Activated B cell treated with CpG ODN at 0.5 μM for 24 hours (primary cell): ENCODE data around the gene IRAK1. TPM values are rescaled to one million over a fixed set of nuclear protein-coding genes. Genes with fewer than 3 reads are reported as not detected.
A peak's percentile ranks its signal among the peaks of the same experiment; 100 is the strongest.

Source experiments
- ATAC-seq: fragments of 200-7000 bp; cut with Tn5 transposase; one replicate; pipeline ENCODE4 v1.10.0; 2021; ENCODE audit warnings: low read depth, mild to moderate bottlenecking, moderate library complexity
- CTCF ChIA-PET: fragments of 350-600 bp; sonication (Branson Sonifier 250); formaldehyde crosslinking; loops from one replicate; lab custom pipeline; 2021; ENCODE audit warnings: antibody characterized with exemption; lab: Charles Lee
- POLR2A ChIA-PET: fragments of 350-600 bp; sonication (Branson Sonifier 250); formaldehyde crosslinking; loops from one replicate; lab custom pipeline; 2021; ENCODE audit warnings: antibody characterized with exemption; lab: Charles Lee
- DNase-seq: peaks from one replicate; pipeline ENCODE4 v3.0.0; 2022
- H3K27ac Mint-ChIP-seq: one replicate; pipeline ENCODE4 v1.8.0; 2020; ENCODE audit warnings: mixed read lengths
- H3K27me3 Mint-ChIP-seq: one replicate; pipeline ENCODE4 v1.8.0; 2021; ENCODE audit warnings: mixed read lengths
- H3K36me3 Mint-ChIP-seq: one replicate; pipeline ENCODE4 v1.8.0; 2021; ENCODE audit warnings: low read depth, mixed read lengths
- H3K4me1 Mint-ChIP-seq: one replicate; pipeline ENCODE4 v1.8.0; 2021; ENCODE audit warnings: mixed read lengths
- H3K4me3 Mint-ChIP-seq: one replicate; pipeline ENCODE4 v1.8.0; 2020; ENCODE audit warnings: mild to moderate bottlenecking, mixed read lengths
- H3K9me3 Mint-ChIP-seq: one replicate; pipeline ENCODE4 v1.8.0; 2020; ENCODE audit warnings: mixed read lengths
- intact Hi-C: fragments of 100-400 bp; cut with micrococcal nuclease; formaldehyde crosslinking; loops from one replicate; pipeline ENCODE4 v1.15.1; 2024
- total RNA-seq: library from RNA; stranded (reverse); gene quantifications from 2 replicates; pipeline ENCODE4 v1.2.3, GENCODE V29; 2022
- TF ChIP-seq, protein P1 (sequence below): fragments of 200-600 bp; IDR thresholded peaks from one replicate; pipeline ENCODE4 v1.8.0; 2022; ENCODE audit warnings: antibody characterized with exemption, mild to moderate bottlenecking

IRAK1 gene
- total RNA-seq, 1 donor from 2014 or later, result 146 TPM

DNA sequence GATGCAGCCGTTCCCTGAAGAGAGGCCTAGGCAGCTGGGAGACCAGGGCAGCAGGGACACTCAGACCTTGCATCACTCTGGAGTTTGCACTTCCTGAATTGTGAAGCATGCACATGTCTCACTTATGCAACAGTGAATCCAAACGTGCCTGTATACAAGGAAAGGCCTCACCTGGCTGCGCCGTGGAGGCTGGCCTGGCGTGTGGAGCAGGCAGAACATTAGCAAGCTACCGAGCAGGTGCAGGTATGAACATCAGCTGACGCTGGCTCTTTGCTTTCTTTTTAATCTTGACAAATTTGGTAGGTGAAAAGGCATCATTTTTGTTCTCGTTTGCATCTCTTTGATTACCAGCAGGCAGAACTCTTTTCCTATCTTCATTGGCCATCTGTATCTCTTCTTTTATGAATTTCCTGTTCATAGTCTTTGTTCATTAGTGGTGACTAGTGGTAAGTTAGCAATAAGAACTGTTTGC, 37.1 kb upstream of the IRAK1 start:
- TF ChIP-seq, protein P1, sequence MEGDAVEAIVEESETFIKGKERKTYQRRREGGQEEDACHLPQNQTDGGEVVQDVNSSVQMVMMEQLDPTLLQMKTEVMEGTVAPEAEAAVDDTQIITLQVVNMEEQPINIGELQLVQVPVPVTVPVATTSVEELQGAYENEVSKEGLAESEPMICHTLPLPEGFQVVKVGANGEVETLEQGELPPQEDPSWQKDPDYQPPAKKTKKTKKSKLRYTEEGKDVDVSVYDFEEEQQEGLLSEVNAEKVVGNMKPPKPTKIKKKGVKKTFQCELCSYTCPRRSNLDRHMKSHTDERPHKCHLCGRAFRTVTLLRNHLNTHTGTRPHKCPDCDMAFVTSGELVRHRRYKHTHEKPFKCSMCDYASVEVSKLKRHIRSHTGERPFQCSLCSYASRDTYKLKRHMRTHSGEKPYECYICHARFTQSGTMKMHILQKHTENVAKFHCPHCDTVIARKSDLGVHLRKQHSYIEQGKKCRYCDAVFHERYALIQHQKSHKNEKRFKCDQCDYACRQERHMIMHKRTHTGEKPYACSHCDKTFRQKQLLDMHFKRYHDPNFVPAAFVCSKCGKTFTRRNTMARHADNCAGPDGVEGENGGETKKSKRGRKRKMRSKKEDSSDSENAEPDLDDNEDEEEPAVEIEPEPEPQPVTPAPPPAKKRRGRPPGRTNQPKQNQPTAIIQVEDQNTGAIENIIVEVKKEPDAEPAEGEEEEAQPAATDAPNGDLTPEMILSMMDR, result no peak
- POLR2A ChIA-PET, result no interaction called here
- CTCF ChIA-PET, result no interaction called here
- peaks cover 33% of the 10 kb centered on the region for H3K4me1 Mint-ChIP-seq
- ATAC-seq (no peak), DNase-seq (no peak)
- peaks cover 39% of the 10 kb centered on the region for H3K36me3 Mint-ChIP-seq
- H3K9me3 Mint-ChIP-seq, result no peaks in the 10 kb centered on the region
- H3K27ac Mint-ChIP-seq, result peak overlapping the region; percentile 32
- H3K4me3 Mint-ChIP-seq, result no peak overlapping the region
- no peaks in the 10 kb centered on the region for H3K27me3 Mint-ChIP-seq
- intact Hi-C loops, result loop anchor here (10.0 kb wide), 1 partner anchor 1102 kb away; no protein-coding TSS in a partner anchor

DNA sequence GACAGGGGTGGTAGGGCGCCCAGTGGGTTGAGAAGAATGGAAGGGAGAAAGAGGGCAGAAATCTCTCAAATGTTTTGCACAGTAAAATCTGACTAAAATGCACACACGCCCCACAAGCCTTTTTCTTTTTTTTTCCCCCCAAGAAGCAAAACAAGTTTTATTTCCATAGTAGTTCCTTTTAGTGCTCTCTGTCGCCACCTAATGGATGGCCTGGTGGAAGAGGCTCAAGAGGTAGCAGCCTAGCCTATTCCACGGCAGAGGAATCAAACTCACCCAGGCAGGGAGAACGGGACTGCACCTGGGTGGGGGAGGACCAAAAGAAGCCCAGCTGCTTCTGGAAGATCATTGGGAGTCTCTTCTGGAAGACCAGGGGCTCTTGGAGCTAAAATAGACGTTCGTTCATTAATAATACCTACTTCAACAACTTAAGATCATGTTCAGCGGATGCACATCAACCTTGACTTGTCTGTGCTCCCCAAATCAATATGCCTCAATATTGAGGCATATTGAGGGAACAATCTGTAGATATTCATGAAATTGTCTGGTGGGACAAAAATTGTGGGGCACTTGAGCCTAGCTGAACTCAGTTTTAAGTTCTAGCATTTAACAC, 31.6 kb upstream of the IRAK1 start:
- DNase-seq, result peak; percentile 24
- ATAC-seq, result peak; percentile 73
- Mint-ChIP-seq H3K27ac (no peak overlapping the region), H3K9me3 (no peaks in the 10 kb centered on the region), H3K4me3 (no peak overlapping the region), H3K27me3 (no peaks in the 10 kb centered on the region), H3K4me1 (peaks cover 10% of the 10 kb centered on the region), H3K36me3 (peaks cover 45% of the 10 kb centered on the region)
- ChIA-PET CTCF (interaction anchor here (1.2 kb wide), 2 partner anchors 11 to 104 kb away, joined by 4 read pairs; no protein-coding TSS in a partner anchor), POLR2A (no interaction called here)
- TF ChIP-seq, protein P1, result no peak
- intact Hi-C loops, result loop anchor here (1.0 to 10.0 kb wide), 6 partner anchors 31 to 1097 kb away; partner anchors contain the start of gene PLXNB3

DNA sequence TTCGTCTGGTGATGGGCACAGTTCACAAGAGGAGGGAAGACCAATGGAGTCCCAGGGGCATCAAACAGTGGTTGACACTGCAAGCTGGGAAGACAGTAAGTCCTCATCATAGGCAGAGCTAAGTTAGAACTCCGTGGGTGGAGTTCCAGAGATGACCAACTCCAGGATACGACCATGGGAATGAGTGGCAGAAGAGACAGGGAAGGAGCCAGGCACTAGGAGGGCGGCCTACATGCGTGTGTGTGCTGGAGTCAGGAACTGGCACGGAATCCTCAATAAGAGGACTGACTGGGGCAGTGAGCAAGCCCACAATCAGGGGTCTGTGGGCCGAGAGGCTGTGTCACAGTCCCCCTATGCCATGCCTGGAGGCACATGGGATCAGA, 30.4 kb upstream of the IRAK1 start:
- H3K4me3 Mint-ChIP-seq, result no peak overlapping the region
- intact Hi-C loops, result loop anchor here (2.0 to 10.0 kb wide), 3 partner anchors 29 to 1095 kb away; no protein-coding TSS in a partner anchor
- peaks cover 10% of the 10 kb centered on the region for H3K4me1 Mint-ChIP-seq
- H3K27me3 Mint-ChIP-seq, result no peaks in the 10 kb centered on the region
- TF ChIP-seq, protein P1, result no peak
- ATAC-seq, result no peak
- ChIA-PET CTCF (no interaction called here), POLR2A (no interaction called here)
- DNase-seq, result no peak
- H3K27ac Mint-ChIP-seq, result peak overlapping the region; percentile 30
- H3K36me3 Mint-ChIP-seq, result peaks cover 46% of the 10 kb centered on the region
- H3K9me3 Mint-ChIP-seq, result no peaks in the 10 kb centered on the region

GRCh38 chrX:154049209-154050112, 29.8 kb upstream of the IRAK1 start:
- intact Hi-C loops, result loop anchor here (2.0 to 10.0 kb wide), 3 partner anchors 29 to 1095 kb away; no protein-coding TSS in a partner anchor
- H3K27me3 Mint-ChIP-seq, result no peaks in the 10 kb centered on the region
- ATAC-seq, result no peak
- H3K9me3 Mint-ChIP-seq, result no peaks in the 10 kb centered on the region
- POLR2A ChIA-PET, result no interaction called here
- CTCF ChIA-PET, result no interaction called here
- TF ChIP-seq, protein P1, result no peak
- H3K36me3 Mint-ChIP-seq, result peaks cover 47% of the 10 kb centered on the region
- H3K27ac Mint-ChIP-seq, result peak overlapping the region; percentile 30
- no peak overlapping the region for H3K4me3 Mint-ChIP-seq
- DNase-seq, result no peak
- H3K4me1 Mint-ChIP-seq, result peaks cover 10% of the 10 kb centered on the region

GRCh38 chrX:154048398-154048797, 28.7 kb upstream of the IRAK1 start:
- H3K27ac Mint-ChIP-seq, result no peak overlapping the region
- H3K36me3 Mint-ChIP-seq, result peaks cover 50% of the 10 kb centered on the region
- no peak overlapping the region for H3K4me3 Mint-ChIP-seq
- H3K27me3 Mint-ChIP-seq, result no peaks in the 10 kb centered on the region
- CTCF ChIA-PET, result interaction anchor here (1.0 kb wide), 1 partner anchor 260 kb away, joined by 3 read pairs; no protein-coding TSS in a partner anchor
- no peak for ATAC-seq
- no peaks in the 10 kb centered on the region for H3K9me3 Mint-ChIP-seq
- POLR2A ChIA-PET, result no interaction called here
- no peak for DNase-seq
- TF ChIP-seq, protein P1, result no peak
- intact Hi-C loops, result no loop called here
- H3K4me1 Mint-ChIP-seq, result peaks cover 10% of the 10 kb centered on the region
